CD4-positive, alpha-beta T cell treated with Interferon gamma for 1 hour (primary cell): ENCODE measurements around the gene SNRPD2.

ENCODE experiments used
- DNase-seq: peaks from one replicate; pipeline ENCODE4 v3.0.0-alpha.2; 2020

The SNRPD2 gene

DNA sequence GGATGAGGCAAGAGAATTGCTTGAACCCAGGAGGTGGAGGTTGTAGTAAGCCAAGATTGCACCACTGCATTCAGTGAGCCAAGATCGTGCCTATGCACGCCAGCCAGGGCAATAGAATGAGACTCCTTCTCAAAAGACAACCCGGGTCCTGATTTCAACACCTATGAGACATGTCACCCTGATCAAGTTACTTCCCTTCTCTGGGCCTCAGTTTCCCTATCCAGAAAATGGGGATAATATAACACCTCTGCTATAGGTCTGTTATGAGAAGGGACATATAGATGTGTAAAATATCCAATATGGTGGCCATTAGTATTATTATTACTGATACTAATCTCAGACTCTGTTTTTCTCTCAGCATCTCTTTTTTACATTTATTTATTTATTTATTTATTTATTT lies 36.7 kb downstream of the SNRPD2 start:
- no peak for DNase-seq

- DNase-seq = no peak
These were observed 38.1 kb downstream of the SNRPD2 start for GRCh38 chr19:45653634-45654033.

DNA sequence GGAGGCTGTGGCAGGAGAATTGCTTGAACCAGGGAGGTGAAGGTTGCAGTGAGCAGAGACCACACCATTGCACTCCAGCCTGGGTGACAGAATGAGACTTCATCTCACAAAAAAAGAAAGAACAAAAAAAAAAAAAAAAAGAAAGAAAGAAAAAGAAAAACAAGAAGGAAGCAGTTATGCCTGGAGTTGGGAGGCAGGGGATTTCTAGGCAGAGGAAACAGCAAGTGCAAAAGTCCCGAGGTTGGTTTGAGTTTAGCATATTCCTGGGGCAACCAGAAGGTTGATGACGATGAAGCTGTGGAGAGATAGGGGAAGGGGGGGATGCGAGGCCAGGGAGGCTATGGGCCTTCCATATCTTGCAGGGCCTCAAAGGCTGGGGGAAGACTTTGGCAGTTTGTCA lies 41.0 kb downstream of the SNRPD2 start:
- DNase-seq = no peak

DNA sequence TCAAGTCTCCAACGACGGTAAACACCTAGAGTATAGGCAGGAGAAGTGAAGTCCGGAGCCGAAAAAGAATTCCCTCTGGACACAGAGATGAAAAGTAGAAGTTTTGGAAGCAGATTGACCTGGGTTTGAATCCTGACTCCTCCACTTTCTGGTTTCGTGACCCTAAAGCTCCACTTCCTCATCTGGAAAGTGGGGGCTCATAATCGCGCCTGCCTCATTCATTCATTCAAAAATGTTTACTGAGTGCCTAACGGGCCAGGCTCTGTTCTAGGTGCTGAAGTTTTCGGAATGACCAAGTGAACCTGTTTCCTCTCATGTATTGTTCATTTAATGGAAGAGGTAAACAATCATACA lies 45.4 kb downstream of the SNRPD2 start:
- no peak for DNase-seq

DNA sequence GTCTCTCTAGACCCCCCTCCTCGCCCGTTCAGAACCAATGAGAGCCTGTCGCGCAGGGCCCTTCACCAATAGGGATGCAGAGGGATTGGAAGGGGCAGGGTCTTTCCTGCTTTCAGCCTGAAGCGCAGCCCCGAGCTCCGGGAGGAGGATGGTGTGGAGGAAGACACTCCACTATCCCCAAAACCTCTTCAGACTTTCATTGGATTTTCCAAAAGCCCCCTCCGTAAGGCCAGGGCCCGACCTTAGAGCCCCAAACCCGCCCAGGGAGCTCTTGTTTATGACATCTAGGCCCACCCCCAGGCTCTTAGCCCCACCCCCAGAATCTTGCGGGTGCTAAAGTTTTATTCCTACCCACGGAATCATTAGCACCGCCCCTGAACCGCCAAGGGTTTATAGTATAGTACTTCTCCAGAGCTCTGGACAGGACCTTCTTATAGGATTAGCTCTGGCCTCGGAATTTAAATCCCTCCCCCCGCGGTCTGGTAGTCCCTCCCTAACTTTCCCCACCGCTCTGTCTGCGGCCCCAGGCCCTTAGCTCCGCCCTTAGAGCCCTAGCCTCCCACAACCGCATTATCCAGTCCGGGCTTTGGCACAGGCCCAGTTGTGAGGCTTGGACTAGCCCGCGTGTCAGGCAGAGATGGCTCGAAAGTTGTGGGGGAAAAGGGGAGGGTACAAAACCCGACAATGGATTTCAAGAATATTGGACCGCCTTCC lies 46.0 kb downstream of the SNRPD2 start:
- peak; percentile 82 for DNase-seq

DNA sequence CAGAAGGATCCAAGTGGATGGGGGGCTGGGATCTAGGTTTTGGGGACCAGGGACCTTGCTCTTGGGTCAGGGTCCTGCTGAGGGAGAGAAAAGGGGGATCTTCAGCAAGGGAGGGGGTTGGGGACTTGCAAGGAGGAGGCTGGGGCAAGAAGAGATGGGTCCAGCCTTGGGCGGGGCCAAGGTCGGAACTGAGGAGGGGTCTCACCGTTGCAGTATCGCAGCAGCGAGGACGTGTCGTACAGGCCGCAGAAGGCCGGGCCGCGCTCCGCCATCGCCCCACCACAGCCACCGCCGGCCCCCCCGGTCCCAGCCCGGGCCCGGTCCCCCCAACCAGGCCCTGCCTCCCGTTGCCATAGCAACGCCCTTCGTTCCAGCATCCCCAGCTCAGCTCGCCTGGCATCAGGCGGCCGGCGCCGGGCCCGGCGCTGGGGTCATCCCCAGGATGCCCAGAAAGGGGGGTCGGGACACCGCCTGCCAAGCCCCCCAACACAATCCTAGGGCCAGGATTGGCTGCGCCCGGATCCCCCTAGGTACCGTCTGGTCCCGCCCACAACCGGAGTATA lies 46.6 kb downstream of the SNRPD2 start:
- DNase-seq = no peak

- DNase-seq = no peak
These were observed 47.6 kb downstream of the SNRPD2 start for GRCh38 chr19:45643927-45644771.

- peak; percentile 88 for DNase-seq
These were observed 48.5 kb downstream of the SNRPD2 start for GRCh38 chr19:45643024-45643926.

GRCh38 chr19:45641274-45642105 lies 50.3 kb downstream of the SNRPD2 start:
- DNase-seq = peak; percentile 88

DNA sequence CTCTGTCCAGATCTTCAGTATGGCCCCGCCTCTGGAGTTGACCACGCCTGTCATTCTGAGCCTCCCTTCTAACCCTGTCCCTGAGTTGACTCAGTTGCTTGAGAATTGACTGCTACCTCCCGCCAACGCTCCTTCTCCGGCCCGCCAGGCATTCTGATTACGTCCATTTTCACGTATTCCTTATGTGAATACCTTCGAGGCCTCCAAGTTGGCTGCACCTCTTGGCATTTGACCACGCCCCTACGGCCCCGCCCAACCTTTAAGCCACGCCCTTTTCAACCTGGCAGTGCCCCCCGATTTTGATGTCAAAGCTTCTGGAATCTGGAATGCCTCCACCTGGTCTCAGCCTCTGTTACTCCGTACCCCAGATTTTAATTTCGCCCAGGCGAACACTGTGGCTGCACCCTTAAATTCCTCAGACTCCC lies 50.9 kb downstream of the SNRPD2 start:
- DNase-seq = no peak

GRCh38 chr19:45638930-45639729 lies 52.6 kb downstream of the SNRPD2 start, which contains the start of gene EML2:
Gene EML2 (minus strand): TSS chr19:45639397. CDS start chr19:45639376, 21 bp downstream.
- peak; percentile 37 for DNase-seq

DNA sequence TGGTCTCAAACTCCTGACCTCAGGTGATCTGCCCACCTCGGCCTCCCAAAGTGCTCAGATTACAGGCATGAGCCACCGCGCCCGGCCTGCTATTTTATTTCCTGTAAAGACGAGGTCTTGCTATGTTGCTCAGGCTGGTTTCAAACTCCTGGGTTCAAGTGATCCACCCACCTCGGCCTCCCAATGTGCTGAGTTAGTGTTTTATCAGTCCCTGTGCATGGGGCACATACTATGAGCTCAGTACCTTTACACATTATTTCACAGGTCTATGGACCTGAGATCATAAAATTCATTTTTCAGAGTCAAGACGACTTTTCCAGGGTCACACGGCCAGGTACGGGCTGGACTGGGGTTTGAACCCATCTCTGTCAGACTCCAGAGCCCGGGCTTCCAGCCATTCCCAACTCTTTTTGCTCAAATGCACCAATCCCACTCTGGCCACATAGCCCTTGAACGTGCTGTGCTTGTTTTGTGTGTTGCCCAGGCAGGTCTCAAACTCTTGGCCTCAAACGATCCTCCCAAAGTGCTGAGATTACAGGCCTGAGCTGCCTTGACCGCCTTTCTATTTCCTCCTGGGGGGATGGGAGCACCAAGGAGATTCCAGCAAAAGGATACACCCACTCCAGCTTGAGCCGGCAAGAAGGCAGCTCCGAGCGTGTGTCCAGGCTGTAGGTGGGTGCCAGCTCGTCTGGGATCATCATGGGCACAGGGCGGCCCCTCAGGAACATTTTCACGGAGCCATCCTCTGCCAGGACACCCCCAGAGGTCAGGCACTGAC lies 53.7 kb downstream of the SNRPD2 start:
- DNase-seq = no peak
